ENCODE data around the gene USP40. TPM values are rescaled to one million over a fixed set of nuclear protein-coding genes. Genes with fewer than 3 reads are reported as not detected.
"Not testable (repeated sequence)": the region's sequence is repeated elsewhere in the genome, so short reads cannot be mapped to it uniquely, and the experiment has no call there.

The USP40 gene
- polyA plus RNA-seq (ENCODE audit: insufficient read length in 4 of 4), result 10 to 100 TPM; 29.3 to 51.8 (median 47.8) TPM

- DNase-seq (ENCODE audit: low read depth in 4 of 4, low spot score in 3 of 4), result peak; percentile 85 to 90 (median 86)
Observed at GRCh38 chr2:233566141-233566956, at the start of gene USP40. Gene USP40, minus strand, starts transcription at chr2:233566782. Its CDS starts 1,228 bp downstream, at chr2:233565554.

- DNase-seq (ENCODE audit: low read depth in 4 of 4, low spot score in 3 of 4), result no peak
Observed at GRCh38 chr2:233611284-233611683, 44.7 kb upstream of the USP40 start.

GRCh38 chr2:233605680-233606079, 39.1 kb upstream of the USP40 start:
- no peak for DNase-seq (ENCODE audit: low read depth in 4 of 4, low spot score in 3 of 4)

GRCh38 chr2:233604826-233605225, 38.2 kb upstream of the USP40 start:
- no peak for DNase-seq (ENCODE audit: low read depth in 4 of 4, low spot score in 3 of 4)

GRCh38 chr2:233603520-233603919, 36.9 kb upstream of the USP40 start:
- no peak for DNase-seq (ENCODE audit: low read depth in 4 of 4, low spot score in 3 of 4)

- DNase-seq (ENCODE audit: low read depth in 4 of 4, low spot score in 3 of 4), result no peak
Observed at GRCh38 chr2:233602076-233602475, 35.5 kb upstream of the USP40 start.

- DNase-seq (ENCODE audit: low read depth in 4 of 4, low spot score in 3 of 4), result no peak
Observed at GRCh38 chr2:233600386-233600785, 33.8 kb upstream of the USP40 start.

- no peak for DNase-seq (ENCODE audit: low read depth in 4 of 4, low spot score in 3 of 4)
Observed at GRCh38 chr2:233598952-233599351, 32.4 kb upstream of the USP40 start.

- DNase-seq (ENCODE audit: low read depth in 4 of 4, low spot score in 3 of 4), result no peak
Observed at GRCh38 chr2:233597522-233597921, 30.9 kb upstream of the USP40 start.

GRCh38 chr2:233593201-233593600, 26.6 kb upstream of the USP40 start:
- no peak for DNase-seq (ENCODE audit: low read depth in 4 of 4, low spot score in 3 of 4)

GRCh38 chr2:233592706-233593105, 26.1 kb upstream of the USP40 start:
- not testable (repeated sequence) for DNase-seq (ENCODE audit: low read depth in 4 of 4, low spot score in 3 of 4)

- no peak for DNase-seq (ENCODE audit: low read depth in 4 of 4, low spot score in 3 of 4)
Observed at GRCh38 chr2:233588400-233588799, 21.8 kb upstream of the USP40 start.

GRCh38 chr2:233584210-233584609, 17.6 kb upstream of the USP40 start:
- DNase-seq (ENCODE audit: low read depth in 4 of 4, low spot score in 3 of 4), result no peak

- not testable (repeated sequence) for DNase-seq (ENCODE audit: low read depth in 4 of 4, low spot score in 3 of 4)
Observed at GRCh38 chr2:233583217-233583965, 16.8 kb upstream of the USP40 start.

- not testable (repeated sequence) for DNase-seq (ENCODE audit: low read depth in 4 of 4, low spot score in 3 of 4)
Observed at GRCh38 chr2:233577341-233577740, 10.8 kb upstream of the USP40 start.

GRCh38 chr2:233572468-233572867, 5.9 kb upstream of the USP40 start:
- DNase-seq (ENCODE audit: low read depth in 4 of 4, low spot score in 3 of 4), result no peak

- DNase-seq (ENCODE audit: low read depth in 4 of 4, low spot score in 3 of 4), result no peak
Observed at GRCh38 chr2:233571462-233571861, 4.9 kb upstream of the USP40 start.

- no peak for DNase-seq (ENCODE audit: low read depth in 4 of 4, low spot score in 3 of 4)
Observed at GRCh38 chr2:233571001-233571400, 4.4 kb upstream of the USP40 start.

GRCh38 chr2:233565685-233566140, 869 bp downstream of the USP40 start:
- no peak for DNase-seq (ENCODE audit: low read depth in 4 of 4, low spot score in 3 of 4)

GRCh38 chr2:233563663-233564430, 2.7 kb downstream of the USP40 start:
- no peak for DNase-seq (ENCODE audit: low read depth in 4 of 4, low spot score in 3 of 4)
